Measurements from ENCODE around the gene HLA-C. TPM values are rescaled to one million over a fixed set of nuclear protein-coding genes. Genes with fewer than 3 reads are reported as not detected.

HLA-C gene
- total RNA-seq = 100 to 1,000 TPM; 128 to 659 (median 229) TPM

DNA sequence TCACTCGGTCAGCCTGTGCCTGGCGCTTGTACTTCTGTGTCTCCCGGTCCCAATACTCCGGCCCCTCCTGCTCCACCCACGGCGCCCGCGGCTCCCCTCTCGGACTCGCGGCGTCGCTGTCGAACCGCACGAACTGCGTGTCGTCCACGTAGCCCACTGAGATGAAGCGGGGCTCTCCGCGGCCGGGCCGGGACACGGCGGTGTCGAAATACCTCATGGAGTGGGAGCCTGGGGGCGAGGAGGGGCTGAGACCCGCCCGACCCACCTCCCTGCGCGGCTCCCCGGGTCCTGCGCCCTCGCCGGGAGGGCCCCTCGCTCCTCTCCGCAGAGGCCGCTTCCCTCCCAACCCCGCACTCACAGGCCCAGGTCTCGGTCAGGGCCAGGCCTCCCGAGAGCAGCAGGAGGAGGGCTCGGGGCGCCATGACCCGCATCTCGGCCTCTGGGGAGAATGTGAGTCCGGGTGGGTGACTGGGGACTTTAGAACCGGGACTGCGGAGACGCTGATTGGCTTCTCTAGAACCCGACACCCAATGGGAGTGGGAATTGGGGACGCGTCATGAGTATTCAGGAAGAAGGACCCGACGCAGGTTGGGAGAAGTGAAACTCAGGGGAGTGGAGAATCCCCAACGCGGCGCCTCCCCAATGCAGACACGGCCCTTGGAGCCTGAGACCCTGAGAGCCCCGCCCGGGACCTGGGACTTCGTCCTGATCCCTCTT lies at the start of gene HLA-C:
Gene HLA-C (minus strand): TSS at position 452 of the 717 bp plus-strand sequence. CDS start 21 bp downstream, at position 431.
- Histone ChIP-seq H3K36me3 (peaks cover 0 to 13% (median 10%) of the 10 kb centered on the region in 3 donors), H3K27ac (peak within 1 kb of the TSS; percentile 82 to 100 (median 96)), H3K4me1 (peaks cover 0 to 14% (median 10%) of the 10 kb centered on the region in 3 donors), H3K27me3 (no peaks in the 10 kb centered on the region), H3K4me3 (peak within 1 kb of the TSS; percentile 50 to 88 (median 76)), H3K9me3 (no peaks in the 10 kb centered on the region)
- intact Hi-C loops (cut with DNase I) = no loop called here
- TF ChIP-seq POLR2A (IDR thresholded peaks at IDR 0.05) = peak in 2 of 4 donors; percentile 70 to 96
- TF ChIP-seq, protein P1, sequence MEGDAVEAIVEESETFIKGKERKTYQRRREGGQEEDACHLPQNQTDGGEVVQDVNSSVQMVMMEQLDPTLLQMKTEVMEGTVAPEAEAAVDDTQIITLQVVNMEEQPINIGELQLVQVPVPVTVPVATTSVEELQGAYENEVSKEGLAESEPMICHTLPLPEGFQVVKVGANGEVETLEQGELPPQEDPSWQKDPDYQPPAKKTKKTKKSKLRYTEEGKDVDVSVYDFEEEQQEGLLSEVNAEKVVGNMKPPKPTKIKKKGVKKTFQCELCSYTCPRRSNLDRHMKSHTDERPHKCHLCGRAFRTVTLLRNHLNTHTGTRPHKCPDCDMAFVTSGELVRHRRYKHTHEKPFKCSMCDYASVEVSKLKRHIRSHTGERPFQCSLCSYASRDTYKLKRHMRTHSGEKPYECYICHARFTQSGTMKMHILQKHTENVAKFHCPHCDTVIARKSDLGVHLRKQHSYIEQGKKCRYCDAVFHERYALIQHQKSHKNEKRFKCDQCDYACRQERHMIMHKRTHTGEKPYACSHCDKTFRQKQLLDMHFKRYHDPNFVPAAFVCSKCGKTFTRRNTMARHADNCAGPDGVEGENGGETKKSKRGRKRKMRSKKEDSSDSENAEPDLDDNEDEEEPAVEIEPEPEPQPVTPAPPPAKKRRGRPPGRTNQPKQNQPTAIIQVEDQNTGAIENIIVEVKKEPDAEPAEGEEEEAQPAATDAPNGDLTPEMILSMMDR (IDR thresholded peaks at IDR 0.05) = no peak
- 0 to 2% methylated on average over 9 to 19 of the region's 62 CpGs for WGBS, 2 donors
- peak; percentile 87 for DNase-seq

- TF ChIP-seq POLR2A (IDR thresholded peaks at IDR 0.05) = no peak
- TF ChIP-seq, protein P1 (IDR thresholded peaks at IDR 0.05) = no peak
- H3K36me3 ChIP-seq = no peaks in the 10 kb centered on the region
- DNase-seq = no peak
- intact Hi-C loops (cut with DNase I) = no loop called here
- no peaks in the 10 kb centered on the region for H3K9me3 ChIP-seq
- WGBS, 2 donors = 0 to 26% methylated on average over 1 of the region's 1 CpG
- H3K27ac ChIP-seq = no peak overlapping the region
- H3K27me3 ChIP-seq = no peaks in the 10 kb centered on the region
- H3K4me1 ChIP-seq = no peaks in the 10 kb centered on the region
- H3K4me3 ChIP-seq = no peak overlapping the region
Measured at GRCh38 chr6:31321005-31321707, 49.3 kb upstream of the HLA-C start.

GRCh38 chr6:31317036-31317435 lies 45.1 kb upstream of the HLA-C start:
- Histone ChIP-seq H3K27ac (no peak overlapping the region), H3K36me3 (no peaks in the 10 kb centered on the region), H3K4me1 (no peaks in the 10 kb centered on the region), H3K9me3 (no peaks in the 10 kb centered on the region), H3K4me3 (no peak overlapping the region), H3K27me3 (peaks cover 0 to 2% (median 0%) of the 10 kb centered on the region in 4 donors)
- DNase-seq = no peak
- 32 to 45% methylated on average over 1 to 2 of the region's 2 CpGs for WGBS, 2 donors
- TF ChIP-seq, protein P1 (IDR thresholded peaks at IDR 0.05) = no peak
- TF ChIP-seq POLR2A (IDR thresholded peaks at IDR 0.05) = no peak
- intact Hi-C loops (cut with DNase I) = no loop called here

GRCh38 chr6:31309641-31310040 lies 37.7 kb upstream of the HLA-C start:
- Histone ChIP-seq H3K36me3 (no peaks in the 10 kb centered on the region), H3K27me3 (peaks cover 0 to 52% (median 6%) of the 10 kb centered on the region in 4 donors), H3K9me3 (no peaks in the 10 kb centered on the region), H3K4me3 (no peak overlapping the region), H3K4me1 (peaks cover 6 to 16% (median 10%) of the 10 kb centered on the region in 3 donors), H3K27ac (no peak overlapping the region)
- intact Hi-C loops (cut with DNase I) = no loop called here
- 83 to 85% methylated on average over 2 of the region's 2 CpGs for WGBS, 2 donors
- no peak for DNase-seq
- no peak for TF ChIP-seq POLR2A (IDR thresholded peaks at IDR 0.05)
- TF ChIP-seq, protein P1 (IDR thresholded peaks at IDR 0.05) = no peak

DNA sequence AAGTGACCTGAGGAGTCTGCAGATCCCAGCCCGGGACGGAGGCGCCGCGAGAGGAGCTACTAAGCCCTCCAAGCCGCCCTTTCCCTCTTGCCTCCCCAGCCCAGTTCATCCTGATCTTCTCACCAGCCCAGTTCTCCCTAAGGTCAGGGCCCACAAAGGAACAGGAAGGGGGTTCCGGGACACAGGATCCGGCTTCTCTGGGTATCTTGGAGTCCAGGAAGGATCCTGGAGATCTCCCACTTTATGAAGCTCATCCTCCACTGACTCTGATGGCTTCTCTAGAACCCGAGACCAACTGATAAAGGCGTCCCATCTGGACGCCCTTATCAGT lies 36.9 kb upstream of the HLA-C start:
- no peaks in the 10 kb centered on the region for H3K9me3 ChIP-seq
- 42 to 75% methylated on average over 4 to 6 of the region's 11 CpGs for WGBS, 2 donors
- peaks cover 6 to 16% (median 10%) of the 10 kb centered on the region in 3 donors for H3K4me1 ChIP-seq
- intact Hi-C loops (cut with DNase I) = no loop called here
- peak overlapping the region; percentile 32 to 64 (median 40) for H3K4me3 ChIP-seq
- H3K27ac ChIP-seq = no peak overlapping the region
- no peak for DNase-seq
- H3K36me3 ChIP-seq = no peaks in the 10 kb centered on the region
- TF ChIP-seq, protein P1 (IDR thresholded peaks at IDR 0.05) = no peak
- TF ChIP-seq POLR2A (IDR thresholded peaks at IDR 0.05) = no peak
- H3K27me3 ChIP-seq = peaks cover 0 to 58% (median 6%) of the 10 kb centered on the region in 4 donors

Measured in esophagus squamous epithelium (tissue), 5 donors.